IMR-90 (cell line): ENCODE results near the gene HOXA3. TPM values are rescaled to one million over a fixed set of nuclear protein-coding genes. Genes with fewer than 3 reads are reported as not detected.

ENCODE experiments used
- ATAC-seq: fragments of 200-7000 bp; cut with Tn5 transposase; 2 replicates; pipeline ENCODE4 v1.9.1; 2020; ENCODE audit warnings: low read depth, mild to moderate bottlenecking, moderate library complexity
- BruUV-seq: library from RNA; stranded (reverse); fragments of 400-500 nt; replicated peaks from 2 replicates; lab custom pipeline; 2021; lab: Mats Ljungman, UMichigan
- CTCF ChIA-PET: fragments of 300-600 bp; formaldehyde crosslinking; extraction: SDS; loops from one replicate; lab custom pipeline; 2021; ENCODE audit warnings: antibody characterized with exemption; lab: Yijun Ruan, JAX
- POLR2A ChIA-PET: fragments of 300-600 bp; sonication (Branson Sonifier 250); formaldehyde crosslinking; loops from one replicate; lab custom pipeline; 2022; ENCODE audit warnings: antibody characterized with exemption; ENCODE audit not compliant: unreplicated experiment; lab: Charles Lee
- DNase-seq: peaks from one replicate; pipeline ENCODE4 v3.0.0; 2013
- H2AFZ ChIP-seq: replicated peaks from 2 replicates; pipeline ENCODE3; 2013; ENCODE audit warnings: low read length, mild to moderate bottlenecking; ENCODE audit not compliant: poor library complexity
- H2AK5ac ChIP-seq: 2 replicates; pipeline ENCODE4 v1.6.1; 2013; ENCODE audit warnings: low read depth, low read length, inconsistent platforms
- H2AK9ac ChIP-seq: replicated peaks from 2 replicates; pipeline ENCODE3; 2013; ENCODE audit warnings: mild to moderate bottlenecking, low read depth, low read length, moderate library complexity; ENCODE audit not compliant: poor library complexity
- H2BK120ac ChIP-seq: 2 replicates; pipeline ENCODE4 v1.6.1; 2013; ENCODE audit warnings: low read depth, low read length, inconsistent platforms
- H2BK15ac ChIP-seq: 3 replicates; pipeline ENCODE4 v1.6.1; 2013; ENCODE audit warnings: low read depth, low read length, inconsistent platforms
- H2BK20ac ChIP-seq: 2 replicates; pipeline ENCODE4 v1.6.1; 2013; ENCODE audit warnings: low read depth, mild to moderate bottlenecking, inconsistent platforms, low read length, moderate library complexity
- H2BK5ac ChIP-seq: 2 replicates; pipeline ENCODE4 v1.6.1; 2013; ENCODE audit warnings: mild to moderate bottlenecking, low read depth, low read length, inconsistent platforms; ENCODE audit not compliant: poor library complexity, severe bottlenecking
- H3K14ac ChIP-seq: replicated peaks from 2 replicates; pipeline ENCODE4 v1.6.1; 2013; ENCODE audit warnings: low read depth, low read length, inconsistent platforms
- H3K18ac ChIP-seq: 2 replicates; pipeline ENCODE4 v1.6.1; 2013; ENCODE audit warnings: low read depth, low read length, control low read depth
- H3K23ac ChIP-seq: 2 replicates; pipeline ENCODE4 v1.6.1; 2013; ENCODE audit warnings: low read depth, low read length, inconsistent platforms
- H3K27ac ChIP-seq: 2 replicates; pipeline ENCODE4 v1.5.1; 2013; ENCODE audit warnings: mild to moderate bottlenecking, control low read depth, low read length; ENCODE audit not compliant: insufficient read depth
- H3K27me3 ChIP-seq: 2 replicates; pipeline ENCODE4 v1.6.1; 2013; ENCODE audit warnings: low read length; ENCODE audit not compliant: control insufficient read depth, insufficient read depth
- H3K36me3 ChIP-seq: 2 replicates; pipeline ENCODE4 v1.6.1; 2013; ENCODE audit warnings: low read length, mixed read lengths; ENCODE audit not compliant: control insufficient read depth, insufficient read depth
- H3K4ac ChIP-seq: 2 replicates; pipeline ENCODE4 v1.6.1; 2013; ENCODE audit warnings: low read depth, low read length, inconsistent platforms
- H3K4me1 ChIP-seq: 2 replicates; pipeline ENCODE4 v1.6.1; 2013; ENCODE audit warnings: low read length, mixed read lengths; ENCODE audit not compliant: control insufficient read depth, insufficient read depth
- H3K4me2 ChIP-seq: 2 replicates; pipeline ENCODE4 v1.6.1; 2013; ENCODE audit warnings: low read depth, mild to moderate bottlenecking, control low read depth, low read length, moderate library complexity
- H3K4me3 ChIP-seq: 2 replicates; pipeline ENCODE4 v1.5.1; 2013; ENCODE audit warnings: low read depth, mild to moderate bottlenecking, control low read depth, low read length, moderate library complexity; ENCODE audit not compliant: insufficient read depth
- H3K56ac ChIP-seq: 2 replicates; pipeline ENCODE4 v1.6.1; 2013; ENCODE audit warnings: low read length, inconsistent platforms; ENCODE audit not compliant: insufficient read depth; ENCODE audit errors: extremely low read depth
- H3K79me1 ChIP-seq, 2 experiments: 2 replicates each; pipeline ENCODE4 v1.6.1; 2013; ENCODE audit warnings: low read length in 2 of 2, inconsistent platforms in 1 of 2, low read depth in 1 of 2
- H3K9ac ChIP-seq: 2 replicates; pipeline ENCODE4 v1.6.1; 2013; ENCODE audit warnings: low read depth, low read length, control low read depth
- H3K9me1 ChIP-seq: 2 replicates; pipeline ENCODE4 v1.6.1; 2013; ENCODE audit warnings: low read length, inconsistent platforms; ENCODE audit not compliant: insufficient read depth
- H3K9me3 ChIP-seq: 2 replicates; pipeline ENCODE4 v1.6.1; 2013; ENCODE audit warnings: low read length; ENCODE audit not compliant: control insufficient read depth, insufficient read depth
- H4K20me1 ChIP-seq: 2 replicates; pipeline ENCODE4 v1.6.1; 2013; ENCODE audit warnings: low read length, inconsistent platforms; ENCODE audit not compliant: insufficient read depth
- H4K5ac ChIP-seq: 2 replicates; pipeline ENCODE4 v1.6.1; 2013; ENCODE audit warnings: mild to moderate bottlenecking, low read depth, low read length, control low read depth
- H4K8ac ChIP-seq, 2 experiments: 2 replicates each; pipeline ENCODE4 v1.6.1; 2013; ENCODE audit warnings: low read depth in 2 of 2, low read length in 2 of 2, control low read depth in 1 of 2, inconsistent platforms in 1 of 2
- H4K91ac ChIP-seq: 2 replicates; pipeline ENCODE4 v1.6.1; 2013; ENCODE audit warnings: low read depth, low read length, inconsistent platforms; ENCODE audit not compliant: insufficient read depth
- FOS ChIP-seq: fragments of 150-350 bp; IDR thresholded peaks from 2 replicates; pipeline ENCODE4 v1.6.1; 2016; ENCODE audit warnings: low read depth, low read length
- WGBS, 2 experiments: methylation state at CpG; one replicate each; pipeline versions ENCODE4 v1.1.5 to v1.1.7; 2013; ENCODE audit warnings: missing lambda C conversion rate in 2 of 2; ENCODE audit not compliant: insufficient read length in 1 of 2; ENCODE audit errors: extremely low coverage in 2 of 2; 5-methylcytosine and 5-hydroxymethylcytosine counted together
- dilution Hi-C: fragments of 300-500 bp; cut with HindIII; formaldehyde crosslinking; loops from one replicate; pipeline ENCODE4 v1.14.3; 2018; ENCODE audit warnings: low sequenced_read_pairs; ENCODE audit not compliant: unreplicated experiment
- in situ Hi-C: fragments of 300-500 bp; cut with MboI; formaldehyde crosslinking; loops from 3 replicates; pipeline ENCODE4 v1.14.3; 2019; ENCODE audit warnings: low sequenced_read_pairs, inconsistent platforms, mixed read lengths
- intact Hi-C: fragments of 100-400 bp; cut with micrococcal nuclease; formaldehyde crosslinking; loops from 2 replicates; pipeline ENCODE4 v1.10.0; 2022
- polyA plus RNA-seq, 3 experiments: library from polyadenylated mRNA; depleted of rRNA; stranded (reverse); fragments of >200 nt; gene quantifications; 2 replicates each; pipeline ENCODE4 v1.2.3, GENCODE V29; 2012; ENCODE audit warnings: low replicate concordance in 1 of 3
- total RNA-seq: library from RNA; depleted of rRNA; stranded (reverse); fragments of >200 nt; gene quantifications from 2 replicates; pipeline ENCODE4 v1.2.3, GENCODE V29; 2012

Gene HOXA3
- total and polyA plus RNA-seq, 2 of the 4 experiments (the other 2 are of a cell fraction) = 0.90 to 5.4 TPM

- WGBS, 2 experiments = 68% methylated on average over 2 of the region's 6 CpGs; no CpG with 5 or more reads in 1 of the 2 experiments
- Histone ChIP-seq H4K5ac (no peak overlapping the region), H3K27me3 (peaks cover 88% of the 10 kb centered on the region), H2AFZ (no peak overlapping the region), H3K4me3 (no peak overlapping the region), H3K9me1 (no peaks in the 10 kb centered on the region), H3K4me1 (no peaks in the 10 kb centered on the region; the same call in 1 of the 2 replicates), H3K9ac (no peak overlapping the region), H3K36me3 (no peaks in the 10 kb centered on the region), H2BK20ac (no peak overlapping the region), H3K79me1 (no peaks in the 10 kb centered on the region), H2BK5ac (no peak overlapping the region), H3K9me3 (peaks cover 4% of the 10 kb centered on the region; the same call in 1 of the 2 replicates), H2BK120ac (no peak overlapping the region), H4K20me1 (0 out of 2 replicates have a peak, but pooled peaks cover 7% of the 10 kb centered on the region), H3K27ac (no peak overlapping the region), H3K18ac (no peak overlapping the region), H2BK15ac (no peak overlapping the region), H3K4ac (no peak overlapping the region), H4K91ac (no peak overlapping the region), H4K8ac (no peak overlapping the region), H3K23ac (no peak overlapping the region), H3K14ac (no peak overlapping the region), H2AK9ac (no peak overlapping the region), H3K4me2 (no peak overlapping the region), H2AK5ac (no peak overlapping the region), H3K56ac (no peak overlapping the region)
- POLR2A ChIA-PET = no interaction called here
- CTCF ChIA-PET = interaction anchor here (0.5 to 1.3 kb wide), 4 partner anchors 10 to 809 kb away, joined by 3 to 8 read pairs (median 4); no protein-coding TSS in a partner anchor
- ATAC-seq = no peak
- in situ Hi-C loops (no loop called here), dilution Hi-C loops (no loop called here), intact Hi-C loops (no loop called here)
- no TSS peak for BruUV-seq
- TF ChIP-seq FOS = no peak
- DNase-seq = no peak
Measured at GRCh38 chr7:27178366-27178765, 26.0 kb upstream of the HOXA3 start.
